ENCODE measurements around the gene OLFML2A. TPM values are rescaled to one million over a fixed set of nuclear protein-coding genes. Genes with fewer than 3 reads are reported as not detected.
A peak's percentile ranks its signal among the peaks of the same experiment; 100 is the strongest.

OLFML2A gene
- total and polyA plus RNA-seq, 2 of the 13 experiments (the other 11 are each of a cell fraction or from before 2014, with no cell fraction given): 0.01 to 0.02 TPM

DNA sequence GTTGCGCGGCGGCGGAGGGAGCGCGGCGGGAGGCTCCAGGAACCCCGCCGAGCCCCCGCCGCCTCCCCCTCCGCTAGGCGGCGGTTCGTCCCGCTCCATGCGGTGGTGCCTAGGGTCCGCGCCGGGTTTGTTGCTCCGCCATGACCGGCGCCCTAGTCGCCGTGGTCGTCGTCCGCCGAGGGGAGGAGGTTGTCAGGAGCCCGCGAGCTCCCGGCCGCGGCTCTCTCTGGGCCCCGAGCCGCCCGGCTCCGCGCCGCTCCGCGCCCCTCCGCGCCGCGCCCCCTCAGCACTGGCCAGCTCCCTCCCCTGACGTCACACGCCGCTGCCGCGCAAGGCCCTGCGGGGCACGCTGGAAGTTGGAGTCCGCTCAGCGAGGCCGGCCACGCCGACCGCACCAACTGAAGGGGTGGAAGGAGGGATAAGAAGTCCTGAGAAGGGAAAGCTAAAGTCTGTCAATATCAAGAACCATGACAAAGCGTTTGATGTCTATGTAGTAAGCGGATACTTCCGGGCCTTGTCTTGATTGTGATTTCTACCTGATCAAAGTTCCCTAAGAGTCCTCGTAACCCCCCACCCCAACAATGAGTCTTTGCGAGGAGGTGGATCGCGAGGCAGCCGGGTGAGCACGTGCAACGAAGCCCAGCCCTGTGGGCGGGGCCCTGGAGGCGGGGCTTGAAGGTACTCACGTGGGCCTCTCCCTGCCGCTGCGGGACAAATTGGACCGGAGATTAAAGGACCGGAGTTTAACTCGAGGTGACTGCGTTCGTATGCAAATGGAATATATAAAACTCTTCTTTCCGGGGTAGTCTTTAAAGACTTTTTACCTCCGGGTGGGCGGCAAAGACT lies 5.7 kb upstream of the OLFML2A start, which contains the start of gene NR6A1 (continued):
- TF ChIP-seq, protein P1, sequence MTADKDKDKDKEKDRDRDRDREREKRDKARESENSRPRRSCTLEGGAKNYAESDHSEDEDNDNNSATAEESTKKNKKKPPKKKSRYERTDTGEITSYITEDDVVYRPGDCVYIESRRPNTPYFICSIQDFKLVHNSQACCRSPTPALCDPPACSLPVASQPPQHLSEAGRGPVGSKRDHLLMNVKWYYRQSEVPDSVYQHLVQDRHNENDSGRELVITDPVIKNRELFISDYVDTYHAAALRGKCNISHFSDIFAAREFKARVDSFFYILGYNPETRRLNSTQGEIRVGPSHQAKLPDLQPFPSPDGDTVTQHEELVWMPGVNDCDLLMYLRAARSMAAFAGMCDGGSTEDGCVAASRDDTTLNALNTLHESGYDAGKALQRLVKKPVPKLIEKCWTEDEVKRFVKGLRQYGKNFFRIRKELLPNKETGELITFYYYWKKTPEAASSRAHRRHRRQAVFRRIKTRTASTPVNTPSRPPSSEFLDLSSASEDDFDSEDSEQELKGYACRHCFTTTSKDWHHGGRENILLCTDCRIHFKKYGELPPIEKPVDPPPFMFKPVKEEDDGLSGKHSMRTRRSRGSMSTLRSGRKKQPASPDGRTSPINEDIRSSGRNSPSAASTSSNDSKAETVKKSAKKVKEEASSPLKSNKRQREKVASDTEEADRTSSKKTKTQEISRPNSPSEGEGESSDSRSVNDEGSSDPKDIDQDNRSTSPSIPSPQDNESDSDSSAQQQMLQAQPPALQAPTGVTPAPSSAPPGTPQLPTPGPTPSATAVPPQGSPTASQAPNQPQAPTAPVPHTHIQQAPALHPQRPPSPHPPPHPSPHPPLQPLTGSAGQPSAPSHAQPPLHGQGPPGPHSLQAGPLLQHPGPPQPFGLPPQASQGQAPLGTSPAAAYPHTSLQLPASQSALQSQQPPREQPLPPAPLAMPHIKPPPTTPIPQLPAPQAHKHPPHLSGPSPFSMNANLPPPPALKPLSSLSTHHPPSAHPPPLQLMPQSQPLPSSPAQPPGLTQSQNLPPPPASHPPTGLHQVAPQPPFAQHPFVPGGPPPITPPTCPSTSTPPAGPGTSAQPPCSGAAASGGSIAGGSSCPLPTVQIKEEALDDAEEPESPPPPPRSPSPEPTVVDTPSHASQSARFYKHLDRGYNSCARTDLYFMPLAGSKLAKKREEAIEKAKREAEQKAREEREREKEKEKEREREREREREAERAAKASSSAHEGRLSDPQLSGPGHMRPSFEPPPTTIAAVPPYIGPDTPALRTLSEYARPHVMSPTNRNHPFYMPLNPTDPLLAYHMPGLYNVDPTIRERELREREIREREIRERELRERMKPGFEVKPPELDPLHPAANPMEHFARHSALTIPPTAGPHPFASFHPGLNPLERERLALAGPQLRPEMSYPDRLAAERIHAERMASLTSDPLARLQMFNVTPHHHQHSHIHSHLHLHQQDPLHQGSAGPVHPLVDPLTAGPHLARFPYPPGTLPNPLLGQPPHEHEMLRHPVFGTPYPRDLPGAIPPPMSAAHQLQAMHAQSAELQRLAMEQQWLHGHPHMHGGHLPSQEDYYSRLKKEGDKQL (CRISPR knock-in tag; IDR thresholded peaks at IDR 0.05; ENCODE audit: low read depth): no peak
- TF ChIP-seq KLF11 (CRISPR knock-in tag; IDR thresholded peaks at IDR 0.05) (no peak), HOXD1 (CRISPR knock-in tag; IDR thresholded peaks at IDR 0.05) (no peak; the same call in 1 of the 2 replicates), SPEN (CRISPR knock-in tag; IDR thresholded peaks at IDR 0.05; ENCODE audit: low read depth) (peak; percentile 59; the same call in 1 of the 2 replicates), ZNF672 (CRISPR knock-in tag; IDR thresholded peaks at IDR 0.05) (no peak), ZNF282 (IDR thresholded peaks at IDR 0.05; ENCODE audit: partially characterized antibody) (no peak), MTF1 (CRISPR knock-in tag; IDR thresholded peaks at IDR 0.05) (no peak), POLR2A (IDR thresholded peaks at IDR 0.05; ENCODE audit: insufficient read depth in 1 of 2, low read depth in 2 of 2, low read length in 2 of 2) (peak; percentile 65 to 69), ZNF558 (CRISPR knock-in tag; IDR thresholded peaks at IDR 0.05; ENCODE audit: borderline replicate concordance) (no peak; the same call in 1 of the 2 replicates), ZNF749 (CRISPR knock-in tag; IDR thresholded peaks at IDR 0.05; ENCODE audit: borderline replicate concordance) (no peak), HNRNPLL (IDR thresholded peaks at IDR 0.05; ENCODE audit: low read depth, low read length, poor library complexity, severe bottlenecking) (peak; percentile 50), ZFP1 (CRISPR knock-in tag; IDR thresholded peaks at IDR 0.05) (no peak), RXRA (CRISPR knock-in tag; IDR thresholded peaks at IDR 0.05) (no peak), IRX3 (CRISPR knock-in tag; IDR thresholded peaks at IDR 0.05; ENCODE audit: borderline replicate concordance, low read depth) (no peak)
- TF ChIP-seq, protein P2, sequence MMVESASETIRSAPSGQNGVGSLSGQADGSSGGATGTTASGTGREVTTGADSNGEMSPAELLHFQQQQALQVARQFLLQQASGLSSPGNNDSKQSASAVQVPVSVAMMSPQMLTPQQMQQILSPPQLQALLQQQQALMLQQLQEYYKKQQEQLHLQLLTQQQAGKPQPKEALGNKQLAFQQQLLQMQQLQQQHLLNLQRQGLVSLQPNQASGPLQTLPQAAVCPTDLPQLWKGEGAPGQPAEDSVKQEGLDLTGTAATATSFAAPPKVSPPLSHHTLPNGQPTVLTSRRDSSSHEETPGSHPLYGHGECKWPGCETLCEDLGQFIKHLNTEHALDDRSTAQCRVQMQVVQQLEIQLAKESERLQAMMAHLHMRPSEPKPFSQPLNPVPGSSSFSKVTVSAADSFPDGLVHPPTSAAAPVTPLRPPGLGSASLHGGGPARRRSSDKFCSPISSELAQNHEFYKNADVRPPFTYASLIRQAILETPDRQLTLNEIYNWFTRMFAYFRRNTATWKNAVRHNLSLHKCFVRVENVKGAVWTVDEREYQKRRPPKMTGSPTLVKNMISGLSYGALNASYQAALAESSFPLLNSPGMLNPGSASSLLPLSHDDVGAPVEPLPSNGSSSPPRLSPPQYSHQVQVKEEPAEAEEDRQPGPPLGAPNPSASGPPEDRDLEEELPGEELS (CRISPR knock-in tag; IDR thresholded peaks at IDR 0.05): peak; percentile 26; the same call in 1 of the 2 replicates
- TF ChIP-seq, protein P3, sequence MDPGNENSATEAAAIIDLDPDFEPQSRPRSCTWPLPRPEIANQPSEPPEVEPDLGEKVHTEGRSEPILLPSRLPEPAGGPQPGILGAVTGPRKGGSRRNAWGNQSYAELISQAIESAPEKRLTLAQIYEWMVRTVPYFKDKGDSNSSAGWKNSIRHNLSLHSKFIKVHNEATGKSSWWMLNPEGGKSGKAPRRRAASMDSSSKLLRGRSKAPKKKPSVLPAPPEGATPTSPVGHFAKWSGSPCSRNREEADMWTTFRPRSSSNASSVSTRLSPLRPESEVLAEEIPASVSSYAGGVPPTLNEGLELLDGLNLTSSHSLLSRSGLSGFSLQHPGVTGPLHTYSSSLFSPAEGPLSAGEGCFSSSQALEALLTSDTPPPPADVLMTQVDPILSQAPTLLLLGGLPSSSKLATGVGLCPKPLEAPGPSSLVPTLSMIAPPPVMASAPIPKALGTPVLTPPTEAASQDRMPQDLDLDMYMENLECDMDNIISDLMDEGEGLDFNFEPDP (CRISPR knock-in tag; conservative IDR thresholded peaks at IDR 0.05): no peak
- TF ChIP-seq, protein P4, sequence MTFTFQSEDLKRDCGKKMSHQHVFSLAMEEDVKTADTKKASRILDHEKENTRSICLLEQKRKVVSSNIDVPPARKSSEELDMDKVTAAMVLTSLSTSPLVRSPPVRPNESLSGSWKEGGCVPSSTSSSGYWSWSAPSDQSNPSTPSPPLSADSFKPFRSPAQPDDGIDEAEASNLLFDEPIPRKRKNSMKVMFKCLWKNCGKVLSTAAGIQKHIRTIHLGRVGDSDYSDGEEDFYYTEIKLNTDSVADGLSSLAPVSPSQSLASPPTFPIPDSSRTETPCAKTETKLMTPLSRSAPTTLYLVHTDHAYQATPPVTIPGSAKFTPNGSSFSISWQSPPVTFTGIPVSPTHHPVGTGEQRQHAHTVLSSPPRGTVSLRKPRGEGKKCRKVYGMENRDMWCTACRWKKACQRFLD (CRISPR knock-in tag; IDR thresholded peaks at IDR 0.05; ENCODE audit: borderline replicate concordance): 0 out of 2 replicates have a peak, but pooled peaks have one; percentile 41
- TF ChIP-seq, protein P5, sequence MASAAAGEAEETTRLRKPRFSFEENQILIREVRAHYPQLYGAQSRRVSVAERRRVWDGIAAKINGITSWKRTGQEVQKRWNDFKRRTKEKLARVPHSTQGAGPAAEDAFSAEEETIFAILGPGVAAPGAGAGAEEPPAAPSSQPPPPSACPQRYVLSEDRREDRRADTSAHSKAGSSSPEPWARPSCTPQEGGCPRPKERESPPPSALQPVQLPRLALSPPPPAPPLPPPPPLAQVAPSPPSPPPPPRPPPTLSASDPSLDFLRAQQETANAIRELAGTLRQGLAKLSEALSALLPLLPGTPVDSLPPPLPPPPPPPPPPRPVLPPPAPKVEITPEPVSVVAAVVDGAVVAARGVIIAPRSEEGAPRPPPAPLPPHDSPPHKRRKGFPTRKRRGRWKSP (CRISPR knock-in tag; IDR thresholded peaks at IDR 0.05): peak; percentile 61; the same call in 1 of the 2 replicates

Data from HepG2 (cell line).